Stromal cell of bone marrow (primary cell): ENCODE measurements around the gene SALL1.

Experiments
- DNase-seq: peaks from one replicate; pipeline ENCODE4 v3.0.0-alpha.2; 2012; ENCODE audit warnings: low read depth

Gene SALL1

DNA sequence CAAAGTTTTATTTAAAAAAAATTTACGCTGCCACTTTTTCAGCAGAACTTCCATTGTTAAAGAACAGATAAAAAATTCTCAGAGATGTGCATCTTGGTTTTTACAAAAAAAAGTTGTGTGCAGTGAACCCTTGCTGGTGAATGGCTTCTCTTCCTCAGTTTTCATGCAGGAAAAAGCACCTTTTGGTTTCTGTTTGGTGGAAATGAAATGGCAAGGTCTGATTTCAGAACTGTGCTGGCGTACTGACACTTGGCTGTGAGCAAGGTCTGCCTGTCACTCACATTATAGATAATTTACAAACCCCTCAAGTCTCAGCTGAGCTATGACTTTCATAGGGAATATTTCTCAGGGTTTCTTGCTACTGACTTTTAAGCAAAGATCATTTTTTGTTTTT, 5.7 kb upstream of the SALL1 start:
- DNase-seq: no peak

DNA sequence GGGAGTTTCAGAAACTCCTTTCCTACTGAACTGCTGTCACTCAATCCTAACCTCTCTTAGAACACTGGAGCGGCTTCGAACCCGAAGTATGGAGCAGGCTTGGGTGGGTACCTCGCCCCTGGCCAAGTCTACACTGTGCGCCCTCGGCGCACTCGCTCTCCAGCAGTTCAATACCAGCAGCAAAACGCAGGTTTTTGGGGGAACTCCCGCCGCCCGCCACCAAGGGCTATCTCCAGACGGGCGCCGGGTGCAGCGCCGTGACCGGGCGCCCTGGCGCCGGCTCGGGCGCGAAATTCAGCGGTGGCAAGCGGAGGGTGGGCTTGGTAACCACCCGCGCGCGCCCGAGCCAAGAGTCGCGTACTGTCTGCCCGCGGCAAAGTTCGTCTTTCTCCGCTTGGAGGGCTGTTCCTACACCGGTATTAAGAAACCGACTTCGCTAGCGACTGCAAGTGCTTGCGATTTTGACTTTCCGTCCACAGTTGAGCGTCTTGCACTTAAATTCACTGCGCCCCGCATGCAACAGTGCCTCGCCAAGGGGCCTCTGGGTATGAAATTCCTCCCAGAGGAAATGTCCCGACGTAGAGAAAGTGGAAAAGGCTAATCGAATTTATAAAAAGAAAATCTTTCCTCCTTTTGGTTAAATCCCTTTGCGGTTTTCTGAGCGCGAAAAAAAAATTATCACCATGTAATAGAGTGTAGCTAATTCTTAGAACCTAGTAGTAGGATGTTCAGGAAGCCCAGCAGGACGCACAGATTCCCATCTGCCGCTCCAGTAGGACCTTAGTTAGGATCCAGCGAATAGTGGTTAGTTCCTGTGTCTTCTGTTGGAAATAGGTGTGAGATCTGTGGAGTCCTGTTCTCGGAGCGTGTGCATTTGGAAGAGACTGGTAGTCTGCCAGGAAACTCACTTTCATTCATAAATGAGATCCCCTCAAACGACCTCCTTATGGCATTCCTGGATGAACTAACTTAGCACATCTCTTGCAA, 5.0 kb upstream of the SALL1 start:
- DNase-seq: no peak

DNA sequence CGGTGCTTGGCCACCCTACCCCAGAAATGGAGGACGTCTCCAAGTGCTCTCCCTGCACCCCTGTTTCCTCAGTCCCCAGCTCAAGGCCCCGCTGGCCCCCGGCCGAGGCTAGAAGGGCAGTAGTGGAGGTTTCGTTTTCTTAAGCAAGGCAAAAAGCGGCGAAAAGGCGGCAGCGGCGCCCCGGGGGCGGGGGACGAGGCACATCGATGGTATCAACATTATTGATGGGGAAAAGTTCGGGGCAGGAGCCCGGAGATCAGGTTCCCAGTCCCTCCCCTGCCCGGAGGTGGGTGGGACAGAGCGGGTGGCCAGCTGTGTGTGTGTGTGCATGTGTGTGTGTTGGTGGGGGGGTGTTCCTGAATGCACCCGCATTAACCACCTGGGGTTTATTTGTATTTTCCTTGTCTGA, 4.1 kb upstream of the SALL1 start:
- no peak for DNase-seq

DNA sequence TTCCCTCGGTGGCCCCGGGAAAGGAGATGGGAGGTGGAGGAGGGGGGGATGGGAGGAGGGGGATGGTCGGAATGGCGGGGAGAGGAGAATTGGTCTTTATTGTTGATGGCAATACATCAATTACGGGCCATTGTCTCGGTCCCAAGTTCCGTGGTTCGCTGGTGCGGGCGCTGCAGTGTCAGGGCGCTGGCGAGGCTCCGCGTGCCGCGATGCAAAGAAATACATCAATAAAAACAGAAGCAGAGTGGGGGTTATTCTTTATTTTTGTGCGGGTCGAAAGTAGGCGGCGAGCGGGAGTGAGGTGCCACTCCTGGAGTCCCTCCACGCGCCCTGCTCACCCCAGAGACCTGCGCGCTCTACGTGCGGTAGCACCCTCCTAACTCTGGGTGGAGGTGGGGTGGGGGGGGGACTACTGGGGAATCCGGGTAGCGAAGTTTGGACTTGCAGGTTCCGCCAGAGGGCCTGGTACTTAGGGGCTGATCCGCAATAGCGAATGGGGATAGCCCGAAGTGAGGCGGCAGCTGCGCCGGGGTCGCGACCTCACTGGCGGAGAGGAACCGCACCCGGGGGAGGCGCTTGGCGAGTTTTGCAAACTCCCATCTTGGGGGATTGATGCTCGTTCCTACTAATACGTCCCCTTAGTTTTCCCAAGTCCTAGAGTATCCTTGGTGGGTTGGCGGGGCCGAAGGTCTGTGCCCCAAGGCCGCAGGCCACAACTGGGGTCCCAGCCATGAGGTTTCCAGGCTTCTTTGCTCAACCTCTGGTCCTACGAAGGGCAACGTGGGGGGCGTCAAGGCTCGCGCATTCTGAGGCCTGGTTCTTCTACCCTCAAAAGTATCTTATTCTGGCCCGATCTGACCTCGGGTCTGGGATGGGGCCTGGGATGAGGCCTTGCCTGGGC, 3.5 kb upstream of the SALL1 start:
- no peak for DNase-seq

DNA sequence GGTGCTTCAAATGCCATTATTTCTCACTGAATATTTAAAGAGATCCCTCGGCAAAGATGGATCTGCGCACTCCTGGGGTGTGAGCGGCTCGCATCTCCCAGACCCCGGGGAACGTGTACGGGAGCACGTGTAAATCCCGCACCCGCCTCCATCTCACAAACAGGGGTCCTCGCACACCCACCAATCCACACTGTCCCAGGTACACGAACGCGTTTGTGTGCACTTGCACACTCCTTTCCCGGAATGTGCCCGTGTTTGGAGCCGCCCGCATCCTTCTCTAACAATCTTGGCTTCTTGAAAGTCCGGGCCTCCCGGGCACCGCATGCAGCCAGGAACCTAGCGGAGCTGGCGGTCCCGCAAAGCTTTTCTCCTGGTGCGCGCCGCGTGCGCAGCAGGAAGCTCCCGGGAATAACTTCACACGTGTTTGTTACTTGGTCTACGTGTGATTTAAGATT, 2.5 kb upstream of the SALL1 start:
- no peak for DNase-seq

DNA sequence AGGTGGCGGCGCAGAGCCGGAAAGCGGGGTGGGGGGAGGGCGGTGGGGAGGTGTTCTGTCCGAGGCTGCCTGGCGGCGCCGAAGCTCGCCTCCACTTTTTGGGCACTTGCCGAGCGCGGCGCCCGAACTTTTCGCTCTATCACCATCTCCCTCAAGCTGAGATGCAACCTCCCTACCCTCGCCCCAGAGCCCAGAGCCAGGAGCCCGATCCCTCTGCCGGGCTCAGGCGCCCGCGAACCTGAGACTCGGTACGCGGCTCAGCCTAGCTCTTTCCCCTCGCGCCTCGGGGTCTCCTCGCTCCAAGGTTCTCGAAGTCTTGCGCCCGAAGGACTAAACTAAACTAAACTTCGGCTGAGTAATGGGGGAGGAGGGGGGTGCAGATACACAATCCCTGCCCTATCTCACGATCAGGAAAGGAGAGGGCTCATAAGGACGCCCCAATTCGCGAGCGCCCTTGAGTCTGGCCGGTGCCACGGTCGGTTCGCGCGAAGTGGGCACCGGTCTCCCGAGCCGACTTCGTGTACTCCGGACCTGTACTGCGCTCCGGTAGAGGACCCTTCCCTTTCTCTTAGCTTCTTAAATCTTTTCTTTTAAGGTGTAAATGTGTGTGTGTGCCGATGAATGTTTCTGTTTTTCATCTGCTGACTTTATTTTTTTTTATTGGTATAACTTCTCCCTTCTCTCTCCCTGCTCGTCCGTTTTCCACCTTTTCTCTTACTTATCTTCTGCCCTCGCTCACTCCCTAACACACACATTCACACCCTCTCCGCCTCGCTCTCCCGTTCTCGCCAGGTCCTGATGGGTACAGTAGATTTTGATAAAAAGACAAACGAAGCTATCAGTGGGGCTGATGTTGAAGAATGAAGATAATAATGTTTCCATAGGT, 1.9 kb upstream of the SALL1 start:
- DNase-seq: no peak

DNA sequence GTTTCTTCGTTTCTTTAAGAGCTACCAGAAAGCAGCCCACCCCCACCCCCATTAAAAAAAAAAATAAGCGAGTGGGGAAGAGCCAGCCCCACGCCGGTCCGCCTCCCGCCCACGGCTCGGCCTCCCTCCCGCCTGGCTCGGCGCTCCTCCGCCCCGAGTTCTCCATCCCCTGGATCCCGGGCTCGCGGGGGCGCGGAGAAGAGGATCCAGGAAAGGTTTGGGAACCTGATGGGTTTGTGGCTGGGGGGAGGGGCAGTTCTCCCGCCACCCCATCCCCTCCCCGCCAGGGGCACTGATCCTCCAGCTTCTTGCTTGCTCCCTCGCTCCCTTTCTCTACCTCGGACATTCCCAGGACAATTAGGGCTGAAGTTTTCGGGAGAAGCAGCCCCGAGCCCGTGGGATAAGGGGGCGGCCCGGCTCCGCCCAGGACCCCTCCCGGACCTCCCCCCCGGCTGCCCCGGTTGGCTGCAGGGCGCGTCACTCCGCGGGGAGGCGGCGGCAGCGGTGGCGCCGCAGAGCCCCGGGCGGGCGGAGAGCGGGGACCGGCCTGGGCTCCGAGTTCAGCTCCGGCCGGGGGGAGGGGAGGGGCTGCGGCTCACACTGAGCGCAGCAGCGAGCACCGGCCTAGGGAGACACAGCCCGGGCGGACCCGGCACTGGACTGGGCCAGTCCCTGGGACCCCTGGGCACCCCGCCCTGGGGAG, 1.0 kb upstream of the SALL1 start:
- DNase-seq: no peak

DNA sequence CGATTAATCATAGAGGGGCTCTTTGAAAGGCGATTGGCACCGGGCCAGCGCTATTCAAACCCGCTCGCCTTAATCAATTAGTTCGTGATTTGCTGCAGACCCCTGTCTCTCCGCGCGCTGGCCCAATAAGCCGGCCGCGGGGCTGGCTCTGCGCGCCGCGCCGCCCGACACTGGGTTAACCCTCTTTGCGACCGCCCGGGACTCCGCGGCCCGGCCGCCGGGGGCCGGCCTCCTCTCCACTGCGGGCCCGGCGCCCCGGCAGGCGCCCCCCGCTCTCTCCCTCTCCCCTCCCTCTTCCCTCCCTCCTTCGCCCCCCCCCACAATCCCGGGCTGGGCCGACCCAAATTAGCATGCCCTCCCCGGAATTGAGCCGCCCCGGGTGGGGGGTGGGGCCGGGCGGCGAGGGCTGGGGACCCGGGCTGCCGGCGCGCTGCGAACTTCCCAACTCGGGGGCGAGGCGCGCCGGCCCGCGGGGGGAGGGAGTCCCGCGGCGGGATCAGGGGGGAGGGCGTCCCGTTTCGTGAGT, 428 bp upstream of the SALL1 start:
- no peak for DNase-seq

DNA sequence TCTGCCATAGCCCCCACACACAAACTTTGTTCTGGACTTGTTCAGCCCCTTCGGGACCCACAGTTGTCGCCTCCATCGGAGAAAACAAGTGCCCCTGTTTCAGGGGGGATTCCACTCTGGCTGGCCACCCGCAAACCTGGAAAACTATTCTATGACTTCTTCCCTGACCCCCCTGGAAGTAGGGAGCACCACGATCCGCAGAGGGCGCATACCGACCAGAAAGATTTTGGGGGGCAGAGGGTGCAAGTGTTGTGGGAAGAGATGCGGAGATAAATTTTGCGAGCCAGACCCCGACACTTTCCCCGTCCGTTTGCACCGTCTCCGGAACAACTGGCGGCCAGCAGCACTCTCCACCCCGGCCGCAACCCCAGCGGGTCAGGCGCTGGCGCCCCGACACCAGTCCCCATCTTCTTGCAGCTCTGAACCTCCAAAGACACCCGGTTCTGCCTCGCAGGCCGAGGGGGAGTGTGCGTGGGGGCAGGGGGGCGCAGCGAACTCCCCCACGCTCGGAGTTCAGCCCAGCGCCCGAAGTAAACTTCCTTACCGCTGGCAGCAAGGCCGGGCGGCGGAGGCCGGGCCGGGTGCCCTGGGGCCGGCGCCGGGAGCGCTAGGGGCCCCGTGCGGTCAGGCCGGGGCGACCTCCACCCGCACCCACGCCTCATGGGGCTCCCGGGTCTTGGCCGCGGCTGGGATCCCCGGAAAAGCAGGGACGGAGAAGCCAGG, 744 bp downstream of the SALL1 start:
- no peak for DNase-seq

DNA sequence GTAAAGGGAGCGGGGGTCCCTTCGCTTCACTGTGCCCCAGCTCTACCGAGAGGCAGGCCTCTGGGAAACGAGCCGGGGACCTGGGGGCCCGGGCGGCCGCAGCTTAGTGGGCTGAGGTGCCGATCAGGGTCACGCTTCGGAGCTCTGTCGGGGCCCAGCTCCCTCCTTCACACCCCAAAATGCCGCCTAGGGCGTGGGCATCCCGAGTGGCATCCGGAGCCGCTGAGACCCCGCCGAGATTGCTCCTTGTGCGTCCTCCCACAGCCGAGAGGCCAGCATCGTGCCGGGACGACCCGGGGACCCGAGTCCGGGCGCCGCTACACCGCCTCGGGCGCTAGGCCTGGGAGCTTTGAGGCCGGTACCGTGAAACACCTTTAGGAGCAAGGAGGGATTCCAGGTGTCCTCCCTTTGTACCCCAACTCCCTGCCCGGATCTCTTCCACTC, 1.3 kb downstream of the SALL1 start:
- no peak for DNase-seq

DNA sequence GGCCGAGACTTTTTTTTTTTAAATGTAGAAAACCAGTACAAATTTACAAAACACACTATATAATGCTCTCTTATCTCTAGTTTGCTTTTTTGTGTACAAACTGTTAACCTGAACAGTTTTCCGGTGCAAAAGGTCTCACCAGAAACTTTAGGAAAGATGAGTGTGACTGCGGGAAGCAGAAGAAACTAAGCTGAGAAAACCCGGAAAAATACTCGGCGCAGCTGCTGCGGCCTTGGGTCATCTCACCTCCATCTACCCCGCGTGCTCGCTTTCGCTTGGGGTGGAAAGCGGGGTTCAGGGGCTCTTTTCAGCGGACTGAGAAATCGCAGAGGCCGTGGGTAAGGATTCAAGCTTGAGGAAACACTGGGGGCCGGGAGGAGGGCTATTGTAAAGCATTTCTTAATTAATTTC, 1.8 kb downstream of the SALL1 start:
- DNase-seq: no peak

DNA sequence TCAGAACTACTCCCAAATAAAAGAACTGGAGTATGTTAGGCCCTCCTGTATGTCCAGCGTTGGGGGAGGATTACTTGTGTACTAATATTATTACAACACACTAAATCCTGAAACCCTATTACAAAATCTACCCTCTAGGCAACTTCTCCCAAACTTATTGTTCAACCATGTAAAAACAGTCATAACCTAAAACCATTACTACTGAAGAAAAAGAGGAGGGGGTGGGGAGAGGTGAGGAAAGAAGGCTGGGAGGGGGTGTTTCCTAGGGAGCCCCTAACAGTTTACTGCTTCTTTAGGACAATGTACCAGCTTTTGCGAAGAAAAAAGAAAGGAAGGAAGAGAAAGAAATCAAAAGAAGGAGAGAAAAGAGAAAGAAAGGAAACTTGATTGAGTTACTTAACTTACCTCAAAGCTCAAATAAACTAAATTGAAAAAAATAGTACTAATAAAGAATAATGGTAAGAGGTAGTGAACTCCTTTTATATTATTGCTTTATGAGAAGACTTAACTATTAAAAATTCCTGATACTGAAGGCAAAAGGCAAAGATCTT, 2.3 kb downstream of the SALL1 start:
- DNase-seq: no peak

DNA sequence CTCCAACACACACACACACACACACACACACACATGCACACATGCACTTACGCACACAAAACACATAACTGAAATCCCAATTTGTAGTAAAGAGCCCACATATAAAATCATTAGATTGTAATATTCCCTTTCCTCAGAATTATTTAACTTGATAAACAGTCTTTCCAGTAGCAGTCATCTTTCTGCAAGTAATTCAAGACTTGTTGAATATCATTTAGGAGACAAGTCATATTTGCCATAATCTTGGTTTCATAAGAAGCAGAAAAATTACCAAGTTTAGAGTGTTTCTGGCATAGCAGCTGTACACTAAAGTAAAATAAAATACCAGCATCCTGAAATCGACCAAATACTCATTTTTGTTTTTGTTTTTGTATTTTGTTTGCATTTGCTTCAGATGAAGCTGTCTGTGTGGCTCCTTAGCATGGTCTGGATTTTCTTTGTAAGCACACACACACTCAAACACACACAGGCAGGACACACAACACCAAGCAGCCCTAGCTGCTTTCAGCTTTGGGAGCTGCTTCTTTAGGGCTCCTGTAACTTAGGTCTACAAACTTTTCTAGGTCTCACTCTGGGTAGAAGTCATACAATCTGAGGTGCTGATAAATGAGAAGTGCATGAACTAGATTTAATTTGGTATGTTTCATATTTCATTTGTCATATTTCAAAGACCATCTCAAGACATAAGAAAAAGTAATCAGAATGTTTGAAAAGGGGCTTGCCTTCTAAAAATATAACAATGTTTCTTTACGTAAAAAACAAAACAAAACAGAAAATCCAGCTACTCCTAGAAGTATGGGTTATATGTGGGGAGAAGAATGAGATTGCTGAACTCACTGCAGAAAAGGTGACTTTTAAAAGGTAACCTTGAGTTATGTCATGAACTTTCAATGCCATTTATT, 3.0 kb downstream of the SALL1 start:
- DNase-seq: no peak

DNA sequence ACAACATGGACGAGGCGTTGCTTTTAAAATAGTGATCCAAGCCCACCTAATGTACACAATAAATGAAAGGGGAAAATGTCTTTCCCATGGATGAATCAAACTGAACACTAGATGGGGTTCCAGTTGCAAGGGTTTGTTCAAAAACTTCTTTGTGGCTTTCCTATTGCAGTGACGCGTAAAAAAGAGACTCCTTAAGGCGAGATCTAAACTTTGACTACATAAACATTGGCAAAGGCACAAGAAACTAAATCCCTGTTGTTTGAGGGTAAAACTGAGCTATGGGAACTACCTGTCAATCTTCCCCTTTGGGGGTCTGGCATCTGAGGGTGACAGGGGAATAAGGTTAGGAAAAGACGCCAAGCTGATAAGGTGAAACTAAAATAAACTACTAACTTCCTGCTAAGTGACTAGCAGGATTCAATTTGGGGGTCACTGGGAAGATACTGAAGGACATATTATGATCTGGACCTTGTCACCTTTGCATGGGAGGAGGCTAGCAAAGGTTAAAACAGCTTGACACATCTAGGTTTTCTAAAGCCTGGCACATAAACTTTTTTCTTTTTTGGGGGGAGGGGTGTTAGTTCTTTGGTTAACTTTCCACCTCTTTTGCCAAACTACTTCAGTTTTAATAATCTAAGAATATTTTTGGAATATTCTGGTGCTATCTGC, 4.7 kb downstream of the SALL1 start:
- no peak for DNase-seq

DNA sequence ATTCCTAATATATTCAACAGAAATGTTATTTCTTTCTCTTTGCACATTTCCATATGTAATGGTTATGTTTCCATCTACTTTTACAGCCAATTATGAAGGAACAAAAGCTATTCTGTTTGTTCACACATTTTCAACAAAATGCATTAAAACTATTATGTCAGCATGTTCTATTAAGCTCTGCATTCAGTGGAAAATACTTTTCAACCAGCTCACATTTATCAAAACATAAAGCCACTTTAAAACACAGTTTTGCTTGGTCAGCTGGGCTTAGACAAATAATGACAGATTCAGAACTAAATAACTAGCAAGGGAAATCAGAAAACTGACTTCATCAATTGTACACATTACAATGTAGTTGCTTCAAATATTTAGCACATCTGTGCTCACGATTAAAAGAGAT, 6.9 kb downstream of the SALL1 start:
- no peak for DNase-seq

DNA sequence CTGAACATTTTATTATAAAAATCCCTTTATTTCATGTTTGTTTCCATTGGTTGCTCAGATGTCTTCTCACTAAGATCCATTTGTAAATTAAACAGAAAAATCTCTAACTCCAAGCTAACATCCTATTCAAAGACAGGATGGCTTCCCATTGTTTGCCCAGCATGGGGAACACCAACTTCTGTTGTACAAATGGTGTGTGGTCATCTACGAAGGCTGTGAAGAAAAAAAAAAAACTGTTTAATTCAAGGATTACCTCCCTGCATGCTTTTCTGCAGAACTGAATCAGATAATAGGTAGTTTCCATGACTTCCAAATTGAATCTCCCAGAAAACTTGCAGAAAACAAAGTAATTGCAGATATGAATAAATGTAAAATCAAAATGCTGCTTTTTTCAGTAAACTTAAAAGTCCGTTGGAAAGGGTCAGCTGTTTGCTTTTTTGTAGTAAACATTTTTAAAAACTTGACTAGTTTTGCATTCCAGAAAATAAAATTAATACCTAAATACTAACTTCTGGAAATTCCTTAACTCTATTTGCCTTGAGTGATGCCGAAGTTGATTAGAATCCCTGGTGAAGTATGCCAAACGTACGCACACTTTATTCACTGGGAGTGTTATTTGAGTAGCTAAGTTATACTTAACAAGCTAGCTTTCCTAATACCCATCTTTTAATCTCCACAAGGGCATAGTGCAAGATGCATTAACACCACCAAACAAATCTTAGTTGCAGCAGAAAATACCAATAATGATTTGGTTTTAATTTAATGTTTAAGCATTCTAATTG, 7.7 kb downstream of the SALL1 start:
- no peak for DNase-seq

DNA sequence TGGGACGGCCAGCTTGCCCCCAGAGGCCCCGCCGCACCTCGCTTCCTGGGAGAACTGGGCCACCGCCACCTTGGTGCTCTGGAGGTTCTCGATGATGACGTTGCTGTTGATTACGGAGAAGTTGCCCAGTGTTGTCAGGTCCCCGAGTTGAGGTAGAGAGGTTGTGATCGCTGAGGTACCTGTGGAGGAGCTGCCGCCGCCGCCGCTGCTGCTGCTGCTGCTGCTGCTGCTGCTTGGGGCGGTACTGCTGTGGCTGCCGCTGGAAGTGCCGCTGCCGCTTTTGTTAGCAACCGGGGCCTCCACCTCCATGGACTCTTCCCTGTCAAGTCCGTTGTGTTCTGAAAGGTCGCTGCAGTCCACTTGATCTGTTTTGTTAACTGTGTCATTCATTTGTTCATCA, 9.5 kb downstream of the SALL1 start:
- no peak for DNase-seq
